ENCODE measurements around the gene SRPK2.

- TF ChIP-seq MAX (IDR thresholded peaks at IDR 0.05) (no peak), HNF4A (conservative IDR thresholded peaks at IDR 0.05) (no peak), CTCF (IDR thresholded peaks at IDR 0.05; ENCODE audit: low read depth, low read length, missing input control) (no peak), RXRA (IDR thresholded peaks at IDR 0.05) (no peak), GABPA (IDR thresholded peaks at IDR 0.05 in 1 of 2, conservative IDR thresholded peaks at IDR 0.05 in 1 of 2) (no peak), JUND (IDR thresholded peaks at IDR 0.05) (no peak), RAD21 (IDR thresholded peaks at IDR 0.05) (no peak), SP1 (IDR thresholded peaks at IDR 0.05) (no peak), REST (IDR thresholded peaks at IDR 0.05) (no peak), YY1 (IDR thresholded peaks at IDR 0.05) (no peak), EGR1 (IDR thresholded peaks at IDR 0.05; ENCODE audit: low read depth in 2 of 2) (no peak), ATF3 (IDR thresholded peaks at IDR 0.05) (no peak), FOXA1 (IDR thresholded peaks at IDR 0.05) (no peak), TAF1 (conservative IDR thresholded peaks at IDR 0.05) (no peak)
Measured at GRCh38 chr7:105365541-105366534, 22.9 kb downstream of the SRPK2 start.
